ENCODE data around the gene FCMR.
A peak's percentile ranks its signal among the peaks of the same experiment; 100 is the strongest.

The FCMR gene

DNA sequence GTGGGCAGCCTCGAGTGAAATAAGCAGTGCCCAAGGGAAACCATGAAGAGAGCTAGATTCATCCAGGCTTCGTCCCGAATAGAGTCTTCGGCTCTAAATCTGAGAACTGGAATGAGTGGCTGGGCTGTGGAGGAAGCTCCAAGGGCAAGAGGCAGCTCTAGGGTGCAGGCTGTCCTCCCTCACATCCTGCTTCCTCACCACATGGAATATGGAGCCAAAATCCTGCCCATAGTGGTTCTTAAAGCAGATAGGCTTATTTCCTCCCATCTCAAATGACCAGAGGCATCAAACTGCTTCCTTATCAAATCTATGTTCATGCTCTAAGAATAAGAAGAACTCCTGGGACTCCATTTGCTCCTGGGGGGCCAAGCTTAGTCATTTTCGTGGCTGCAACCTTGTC lies 22.0 kb downstream of the FCMR start:
- no peak for DNase-seq (ENCODE audit: low read depth in 2 of 2)

DNA sequence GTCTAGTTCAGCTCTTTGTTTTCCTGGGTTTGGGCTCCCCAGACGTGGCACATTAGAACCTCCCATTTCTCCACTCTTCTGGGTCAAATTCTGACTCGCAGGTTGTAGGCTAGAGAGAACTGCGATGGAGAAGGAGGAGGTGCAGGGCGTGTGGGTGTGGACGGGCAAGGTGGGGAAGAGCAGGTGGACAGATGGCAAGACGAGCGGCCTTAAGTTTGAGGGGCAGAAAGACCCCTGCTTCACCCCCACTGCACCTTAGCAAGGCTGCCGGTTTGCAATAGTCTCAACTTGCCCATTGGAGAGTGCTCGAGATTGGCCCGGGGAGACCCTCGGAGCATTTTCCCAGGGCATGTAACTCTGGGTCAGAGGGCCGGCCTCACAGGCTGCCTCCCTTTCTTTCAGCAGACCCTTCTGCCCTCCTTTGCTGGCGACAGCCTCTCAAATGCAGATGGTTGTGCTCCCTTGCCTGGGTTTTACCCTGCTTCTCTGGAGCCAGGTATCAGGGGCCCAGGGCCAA lies 22.8 kb downstream of the FCMR start:
- DNase-seq (ENCODE audit: low read depth in 2 of 2), result no peak

DNA sequence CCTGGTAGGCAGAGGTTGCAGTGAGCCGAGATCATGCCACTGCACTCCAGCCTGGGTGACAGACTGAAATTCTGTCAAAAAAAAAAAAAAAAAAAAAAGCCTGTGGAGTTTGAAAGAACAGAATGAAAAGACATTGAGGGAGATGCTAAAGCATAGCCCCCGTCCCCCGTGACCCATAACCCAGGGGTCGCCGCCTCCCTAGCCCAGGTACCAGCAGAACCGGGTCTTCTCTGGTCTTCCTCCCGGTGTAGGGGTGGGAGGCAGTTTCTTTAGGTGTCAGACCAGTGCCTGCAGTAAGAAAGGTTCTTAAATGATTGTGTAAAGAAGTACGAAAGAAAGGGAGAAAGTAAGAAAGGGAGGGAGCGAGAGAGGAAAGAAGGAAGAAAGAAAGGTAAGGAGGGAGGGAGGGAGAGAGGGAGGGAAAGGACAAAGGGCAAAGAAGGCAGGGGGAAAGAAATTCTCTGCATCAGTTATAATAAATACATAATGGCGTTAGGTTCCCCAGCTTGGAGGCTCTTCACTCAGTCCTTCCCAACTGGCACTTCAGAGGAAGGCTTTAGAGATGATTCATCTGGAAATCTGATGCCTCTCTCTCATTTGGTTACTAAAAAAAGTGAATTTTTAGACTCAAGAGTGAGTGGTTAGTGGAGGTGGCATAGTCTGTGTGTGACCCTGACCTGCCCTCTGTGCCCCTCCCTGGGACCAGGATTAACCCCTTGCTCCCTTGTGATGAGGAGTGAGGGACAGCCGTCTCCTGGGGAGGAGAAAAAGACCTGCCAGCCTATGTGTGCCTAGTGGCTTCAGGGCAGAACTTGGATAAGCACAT lies 23.4 kb downstream of the FCMR start:
- no peak for DNase-seq (ENCODE audit: low read depth in 2 of 2)

DNA sequence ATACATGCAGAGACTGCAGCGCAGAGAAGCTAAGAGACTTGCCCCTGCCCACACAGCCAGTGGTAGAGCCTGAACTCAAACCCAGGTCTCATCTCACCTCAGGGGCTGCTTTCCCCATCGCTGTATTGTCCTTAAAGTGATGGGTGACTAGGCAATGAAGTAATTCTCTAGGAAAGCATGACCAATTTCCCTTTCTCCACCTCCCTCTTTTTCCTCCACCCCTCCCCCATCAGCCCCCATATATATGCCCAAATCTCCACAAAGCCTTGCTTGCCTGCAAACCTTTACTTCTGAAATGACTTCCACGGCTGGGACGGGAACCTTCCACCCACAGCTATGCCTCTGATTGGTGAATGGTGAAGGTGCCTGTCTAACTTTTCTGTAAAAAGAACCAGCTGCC lies 24.6 kb downstream of the FCMR start, which contains the start of gene IL24:
IL24 (plus strand) TSS at position 269 of the 400 bp plus-strand sequence. CDS start 390 bp downstream, outside the sequence.
- peak; percentile 50 to 57 for DNase-seq (ENCODE audit: low read depth in 2 of 2)

DNA sequence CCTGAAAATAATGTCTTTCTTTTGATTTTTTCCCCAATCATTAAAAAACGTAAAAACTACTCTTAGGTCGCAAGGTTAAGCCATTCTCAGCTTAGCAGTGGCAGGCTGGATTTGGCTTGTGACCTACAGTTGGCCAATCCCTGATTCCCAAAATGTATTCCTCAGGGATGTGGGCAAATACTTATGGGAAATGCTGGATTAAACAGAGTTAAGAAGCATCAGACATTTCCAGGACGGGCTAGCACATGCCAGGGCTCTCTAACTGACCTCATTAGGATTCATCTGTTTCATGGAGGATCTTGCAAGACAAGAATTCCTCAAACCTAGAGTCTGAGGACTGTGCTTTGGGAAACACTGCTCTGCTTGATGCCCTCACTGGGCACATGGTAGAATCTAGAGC lies 25.5 kb downstream of the FCMR start:
- DNase-seq (ENCODE audit: low read depth in 2 of 2), result no peak

DNA sequence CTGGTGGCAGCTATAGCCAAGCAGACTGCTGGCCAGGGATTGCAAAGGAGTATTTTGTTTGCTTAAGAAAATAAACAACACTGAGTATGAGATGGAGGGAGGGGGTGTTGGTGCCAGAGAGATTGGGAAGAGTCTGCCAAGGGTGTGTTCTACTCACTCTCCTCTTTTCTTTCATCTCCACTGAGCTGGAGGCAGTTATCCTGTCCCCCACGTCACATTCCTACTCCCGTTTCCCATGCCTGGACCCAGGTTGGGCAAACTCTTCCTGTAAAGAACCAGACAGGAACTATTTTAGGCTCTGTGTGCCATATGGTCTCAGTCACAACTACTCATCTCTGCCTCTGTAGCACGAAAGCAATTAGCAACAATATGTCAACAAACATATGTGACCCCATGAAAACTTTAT lies 25.9 kb downstream of the FCMR start:
- no peak for DNase-seq (ENCODE audit: low read depth in 2 of 2)

DNA sequence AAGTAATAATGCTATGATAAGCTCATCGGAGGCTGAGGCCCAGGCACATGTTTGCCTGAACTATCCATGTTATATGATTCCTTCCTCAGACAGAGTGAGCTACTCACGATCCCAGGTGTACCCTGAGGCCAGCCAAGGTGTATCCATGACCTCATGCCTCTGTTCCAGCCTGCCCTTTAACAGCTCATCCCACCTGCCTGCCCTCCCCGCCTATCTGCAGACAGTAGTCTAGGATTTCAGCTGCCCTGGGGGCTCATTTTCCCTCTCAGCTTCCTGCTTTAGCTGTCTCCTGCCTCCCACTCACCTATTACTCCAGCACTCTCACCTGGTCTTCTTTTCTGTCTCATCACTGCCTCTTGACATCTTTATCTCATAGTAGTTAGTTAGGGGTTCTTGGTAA lies 26.4 kb downstream of the FCMR start:
- DNase-seq (ENCODE audit: low read depth in 2 of 2), result no peak

DNA sequence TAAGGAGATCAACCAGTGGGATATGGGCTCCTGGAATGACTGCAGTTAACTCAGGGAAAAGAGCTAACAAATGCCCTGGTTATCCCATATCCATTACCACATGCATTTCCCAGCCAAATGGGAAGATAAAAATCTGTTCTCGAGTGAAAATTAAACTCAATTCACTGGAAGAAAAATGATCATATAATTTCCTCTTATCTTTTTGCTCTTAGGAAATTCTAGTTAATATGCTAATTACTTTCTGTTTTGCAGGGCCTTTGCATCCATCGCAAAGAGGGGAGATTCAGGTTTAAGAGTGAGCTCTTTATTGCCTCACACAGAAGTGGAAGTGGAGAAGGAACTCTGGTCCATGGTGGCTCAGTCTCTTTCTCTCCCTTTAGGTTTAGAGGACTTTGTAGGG lies 28.4 kb downstream of the FCMR start:
- no peak for DNase-seq (ENCODE audit: low read depth in 2 of 2)

DNA sequence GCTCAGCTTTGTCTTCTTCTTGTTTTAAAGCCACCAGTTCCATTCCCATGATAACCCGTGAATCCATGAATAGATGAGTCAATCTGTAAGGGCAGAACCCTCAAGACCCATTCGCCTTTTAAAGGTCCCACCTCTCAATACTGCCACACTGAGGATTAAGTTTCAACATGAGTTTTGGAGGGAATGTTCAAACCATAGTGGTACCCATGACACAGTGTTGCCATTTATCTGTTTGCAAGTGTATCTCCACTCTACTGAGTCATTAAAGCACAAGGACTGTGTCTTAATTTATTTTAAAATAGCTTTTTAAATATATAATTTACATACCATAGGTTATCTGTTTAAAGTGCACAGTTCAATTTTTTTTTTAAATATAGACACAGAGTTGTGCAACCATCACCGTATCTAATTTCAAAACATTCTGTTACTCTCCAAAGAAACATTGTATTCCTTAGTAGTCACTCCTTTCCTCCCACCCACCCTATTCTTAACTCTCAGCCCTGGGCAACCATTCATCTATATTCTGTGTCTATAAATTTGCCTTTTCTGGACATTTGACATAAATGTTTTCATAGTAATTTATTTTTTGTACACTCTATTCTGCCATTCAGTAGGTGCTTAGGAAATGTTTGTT lies 29.3 kb downstream of the FCMR start:
- DNase-seq (ENCODE audit: low read depth in 2 of 2), result no peak

DNA sequence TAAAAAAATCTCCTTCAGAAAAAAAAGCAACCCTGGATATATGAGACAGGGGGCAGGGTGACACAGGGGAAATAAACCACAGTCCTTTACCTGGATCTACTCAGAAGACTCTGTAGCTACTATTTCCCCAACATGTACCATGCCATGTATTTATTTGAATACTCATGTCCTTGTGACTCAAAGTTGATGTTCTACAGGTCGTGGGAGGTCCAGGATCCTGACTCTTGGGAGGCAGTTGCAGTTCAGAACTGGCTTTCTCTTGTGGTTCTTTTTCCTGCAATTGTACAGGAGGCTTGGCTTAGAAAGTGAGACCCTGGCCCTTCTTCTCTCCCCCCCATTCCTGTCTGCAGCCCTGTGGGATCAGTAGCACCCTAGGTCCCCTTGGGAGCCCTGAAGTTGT lies 30.3 kb downstream of the FCMR start:
- DNase-seq (ENCODE audit: low read depth in 2 of 2), result no peak

DNA sequence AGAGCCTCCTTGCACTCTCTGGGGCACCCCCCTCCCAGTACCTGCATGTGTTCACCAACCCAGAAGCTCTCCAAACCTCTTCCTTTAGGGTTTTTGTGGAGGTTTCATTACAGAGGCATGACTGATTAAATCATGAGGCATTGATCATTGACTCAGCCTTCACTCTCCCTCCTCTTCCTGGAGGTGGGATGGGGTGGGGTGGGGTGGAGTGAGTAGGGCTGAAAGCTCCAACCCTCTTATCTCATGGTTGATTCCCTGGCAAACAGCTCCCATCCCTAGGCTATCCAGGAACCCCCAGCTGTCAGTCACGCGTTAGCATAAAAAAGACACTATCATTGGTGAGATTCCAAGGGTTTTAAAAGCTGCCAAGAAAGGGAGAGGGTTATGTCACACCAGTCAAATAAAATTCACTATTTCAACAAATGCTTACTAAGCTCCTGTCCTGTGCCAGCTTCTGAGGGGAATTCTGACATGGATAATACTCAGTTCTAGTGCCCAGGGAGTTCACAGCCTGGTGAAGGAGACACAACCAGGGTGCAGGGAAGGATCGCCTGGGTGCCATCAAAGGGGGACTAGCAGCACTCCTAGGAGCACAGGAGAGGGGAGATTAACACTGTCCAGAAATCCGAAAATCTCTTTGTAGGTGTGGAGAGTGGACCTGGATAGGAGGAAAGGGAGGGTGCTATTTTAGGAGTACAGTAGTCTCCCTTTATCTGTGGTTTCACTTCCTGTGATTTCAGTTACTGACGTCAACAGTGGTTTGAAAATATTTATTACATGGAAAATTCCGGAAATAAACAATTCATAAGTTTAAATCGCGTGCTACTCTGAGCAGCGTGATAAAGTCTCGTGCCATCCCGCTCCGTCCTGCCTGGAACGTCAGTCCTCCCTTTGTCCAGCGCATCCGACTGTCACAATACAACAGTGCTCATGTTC lies 31.3 kb downstream of the FCMR start:
- no peak for DNase-seq (ENCODE audit: low read depth in 2 of 2)

DNA sequence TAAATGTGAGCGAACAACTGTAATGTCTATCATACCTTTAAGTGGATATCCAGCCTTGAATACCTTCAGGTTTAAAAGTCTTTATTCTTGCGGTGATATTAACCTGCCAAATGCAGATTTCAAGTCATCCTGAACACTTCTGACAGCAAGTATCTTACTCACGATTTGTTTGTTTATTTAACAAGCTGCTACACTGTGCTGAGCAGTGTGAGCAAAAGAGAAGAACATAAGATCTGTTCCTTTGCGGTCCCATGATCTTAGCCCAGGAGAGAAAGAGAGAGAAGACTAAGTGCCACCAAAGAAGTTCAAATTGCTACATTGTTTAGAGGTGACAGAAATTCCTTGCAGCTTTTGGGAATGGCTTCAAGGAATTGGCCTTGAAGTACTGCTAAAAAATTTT lies 34.0 kb downstream of the FCMR start:
- DNase-seq (ENCODE audit: low read depth in 2 of 2), result no peak

DNA sequence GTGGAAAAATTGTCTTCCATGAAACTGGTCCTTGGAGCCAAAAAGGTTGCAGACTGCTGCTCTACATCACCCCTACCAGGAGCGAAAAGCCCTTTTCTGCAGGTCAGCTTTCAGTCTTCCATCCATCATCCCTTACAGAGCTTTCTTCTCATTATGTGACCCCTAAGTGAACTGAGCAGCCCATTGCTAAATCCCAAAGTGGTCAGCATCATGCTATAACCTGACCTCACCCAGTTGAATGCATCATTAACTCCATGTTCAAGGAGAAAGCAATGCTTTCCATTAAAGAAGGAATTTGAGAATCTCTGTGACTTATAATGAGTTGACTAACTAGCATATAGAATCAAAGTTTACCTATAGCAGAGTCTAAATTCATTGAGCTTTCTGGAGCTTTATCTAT lies 34.9 kb downstream of the FCMR start:
- no peak for DNase-seq (ENCODE audit: low read depth in 2 of 2)

DNA sequence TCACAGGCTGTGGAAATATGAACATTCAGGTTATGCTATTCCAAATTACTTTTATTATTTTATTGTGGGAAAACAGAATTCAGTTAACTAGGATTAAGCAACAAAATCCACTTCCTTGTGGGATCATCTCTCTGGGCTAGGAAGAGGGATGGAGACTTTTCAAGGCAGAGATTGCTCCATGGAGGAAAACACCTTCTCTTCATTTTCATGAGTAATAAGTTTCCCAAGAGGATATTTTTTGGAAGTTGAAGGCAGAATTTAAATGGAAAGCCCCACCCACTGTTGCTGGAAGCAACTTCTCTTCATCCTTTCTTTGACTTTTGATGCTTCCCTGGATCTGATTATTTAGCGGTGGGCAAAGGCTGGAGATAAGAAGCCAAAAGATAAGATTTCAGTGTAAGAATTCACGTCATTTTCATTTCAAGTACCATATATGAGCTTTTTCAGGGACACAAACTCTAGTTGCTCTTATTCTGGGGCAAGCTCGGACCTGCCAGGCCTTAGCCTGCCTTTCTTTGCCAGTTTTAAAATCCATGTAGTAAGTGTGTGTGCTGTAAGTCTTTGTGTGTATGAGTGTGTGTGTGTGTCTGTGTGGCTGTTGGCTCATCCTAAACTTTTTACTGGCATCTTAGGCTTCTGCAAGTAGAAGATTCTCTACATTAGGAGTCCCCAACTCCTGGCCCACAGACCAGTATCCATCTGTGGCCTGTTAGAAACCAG lies 36.2 kb downstream of the FCMR start:
- no peak for DNase-seq (ENCODE audit: low read depth in 2 of 2)

DNA sequence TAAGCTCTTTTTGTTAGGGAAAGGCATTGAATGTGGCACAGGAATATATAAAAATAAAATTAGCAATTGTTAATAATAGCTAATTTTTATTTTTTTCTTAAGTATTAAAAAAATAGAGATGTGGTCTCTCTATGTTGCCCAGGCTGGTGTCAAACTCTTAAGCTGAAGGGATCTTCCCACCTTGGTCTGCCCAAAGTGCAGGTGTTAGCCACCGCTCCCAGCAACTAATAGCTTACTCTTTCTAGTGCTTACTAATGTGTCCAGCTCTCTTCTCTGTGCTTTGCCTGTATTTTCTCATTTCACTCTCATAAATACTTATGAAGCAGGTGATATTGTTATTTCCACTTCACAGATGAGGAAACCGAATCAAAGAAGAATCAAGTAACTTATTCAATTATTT lies 37.9 kb downstream of the FCMR start:
- DNase-seq (ENCODE audit: low read depth in 2 of 2), result no peak

DNA sequence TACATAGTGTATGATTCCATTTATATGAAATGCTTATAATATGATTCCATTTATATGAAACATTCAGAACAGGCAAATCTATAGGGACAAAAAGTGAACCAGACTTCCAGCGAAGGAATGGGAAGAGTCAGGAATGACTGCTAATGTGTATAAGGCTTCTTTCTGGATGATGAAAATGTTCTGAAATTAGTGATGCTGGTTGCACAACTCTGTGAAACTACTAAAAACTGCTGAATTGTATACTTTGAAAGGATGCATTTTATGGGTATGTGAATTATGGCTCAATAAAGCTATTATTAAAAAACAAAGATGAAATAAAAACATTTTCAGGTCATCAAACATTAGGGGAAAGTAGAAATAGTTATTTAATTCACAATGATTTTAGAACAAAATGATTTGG lies 38.6 kb downstream of the FCMR start:
- DNase-seq (ENCODE audit: low read depth in 2 of 2), result no peak

DNA sequence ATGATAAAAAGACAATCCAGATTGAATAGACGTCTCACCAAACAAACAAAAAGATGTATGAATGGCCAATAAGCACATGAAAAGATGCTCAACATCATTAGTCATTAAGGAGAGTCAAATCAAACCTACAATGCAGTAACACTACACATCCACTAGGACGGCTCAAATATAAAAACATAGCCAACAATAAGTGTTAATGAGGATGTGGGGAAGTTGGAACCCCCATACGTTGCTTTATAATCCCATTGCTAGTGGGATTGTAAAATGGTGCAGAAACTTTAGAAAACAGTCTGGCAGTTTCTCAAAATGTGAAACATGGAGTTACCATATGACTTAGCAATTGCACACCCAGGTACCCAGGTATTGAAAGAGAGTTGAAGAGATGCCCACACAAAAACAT lies 39.2 kb downstream of the FCMR start:
- no peak for DNase-seq (ENCODE audit: low read depth in 2 of 2)

DNA sequence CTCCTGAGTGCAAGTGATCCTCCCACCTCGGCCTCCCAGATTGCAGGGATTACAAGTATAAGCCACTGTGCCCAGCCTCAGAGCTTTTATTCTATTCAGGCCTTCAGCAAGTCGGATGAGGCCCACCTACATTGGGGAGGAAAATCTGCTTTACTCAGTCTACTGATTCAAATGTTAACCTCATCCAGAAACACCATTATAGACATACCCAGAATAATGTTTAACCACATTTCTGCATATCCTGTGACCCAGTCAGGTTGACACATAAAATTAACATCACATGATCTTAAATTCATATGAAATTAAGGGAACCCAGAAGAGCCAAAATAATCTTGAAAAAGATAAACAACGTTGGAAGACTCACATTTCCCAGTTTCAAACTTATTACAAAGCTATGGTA lies 41.4 kb downstream of the FCMR start:
- no peak for DNase-seq (ENCODE audit: low read depth in 2 of 2)

DNA sequence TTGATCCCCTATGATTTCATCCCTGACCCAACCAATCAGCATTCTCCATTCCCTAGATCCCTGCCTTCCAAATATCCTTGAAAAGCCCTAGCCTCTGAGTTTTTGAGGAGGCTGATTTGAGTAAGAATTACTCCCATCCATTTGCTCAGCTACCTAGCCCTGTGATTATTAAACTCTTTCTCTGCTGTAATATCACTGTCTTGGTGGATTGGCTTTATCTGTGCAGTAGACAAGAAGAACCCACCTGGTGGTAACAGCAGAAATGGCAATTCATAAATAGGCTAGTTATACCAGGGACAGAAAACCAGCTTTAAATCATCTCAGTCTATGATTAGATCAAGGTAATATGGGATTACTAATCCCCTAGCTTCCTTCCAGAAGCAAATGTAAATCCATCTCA lies 43.3 kb downstream of the FCMR start:
- no peak for DNase-seq (ENCODE audit: low read depth in 2 of 2)

DNA sequence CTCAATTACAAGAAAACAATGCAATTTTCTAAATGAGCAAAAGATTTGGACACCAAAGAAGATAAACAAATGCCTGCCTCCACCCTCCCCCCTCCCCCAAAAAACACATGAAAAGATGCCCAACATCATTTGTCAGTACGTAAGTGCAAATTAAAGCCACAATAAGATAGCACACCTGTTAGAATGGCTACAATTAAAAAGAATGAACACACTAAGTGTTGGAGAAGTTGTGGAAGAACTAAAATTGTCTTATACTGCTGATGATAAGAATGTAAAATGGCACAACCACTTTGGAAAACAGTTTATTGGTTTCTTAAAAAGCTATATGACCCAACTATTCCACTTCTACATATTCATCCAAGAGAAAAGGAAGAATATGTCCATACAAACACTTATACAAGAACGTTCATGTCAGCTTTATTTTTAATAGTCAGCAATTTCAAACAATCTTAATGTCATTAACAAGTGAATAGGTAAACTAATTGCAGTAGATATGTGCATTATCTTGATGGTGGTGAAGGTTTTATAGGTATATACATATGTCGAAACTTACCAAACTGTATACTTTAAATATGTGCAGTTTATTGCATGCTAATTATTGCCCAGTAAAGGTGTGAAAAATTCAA lies 45.9 kb downstream of the FCMR start:
- DNase-seq (ENCODE audit: low read depth in 2 of 2), result no peak

DNA sequence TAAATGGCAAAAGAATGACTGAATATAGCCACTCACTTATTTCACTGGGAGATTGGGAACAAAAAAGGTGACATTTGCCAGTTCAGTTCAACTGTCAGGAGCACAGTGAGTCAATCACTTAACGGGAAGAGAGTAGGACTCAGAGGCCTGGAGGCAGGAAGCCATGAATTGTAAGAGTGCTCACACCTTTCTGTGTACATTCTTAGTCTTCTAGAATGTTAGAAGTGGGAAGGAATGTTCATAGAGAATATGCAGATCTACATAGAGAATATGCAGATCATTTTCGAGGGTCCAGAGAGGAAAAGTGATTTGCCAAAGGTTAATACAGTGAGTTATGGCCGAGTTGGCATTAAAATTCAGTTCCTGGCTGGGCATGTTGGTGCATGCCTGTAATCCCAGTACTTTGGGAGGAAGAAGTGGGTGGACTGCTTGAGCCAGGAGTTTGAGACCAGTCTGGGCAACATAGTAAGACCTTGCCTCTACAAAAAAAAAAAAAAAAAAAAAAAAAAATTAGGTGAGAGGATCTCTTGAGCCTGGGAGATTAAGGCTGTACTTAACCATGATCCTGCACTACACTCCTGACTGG lies 48.0 kb downstream of the FCMR start:
- no peak for DNase-seq (ENCODE audit: low read depth in 2 of 2)
